Osteoblast (primary cell): ENCODE data around the gene NQO2. TPM values are rescaled to one million over a fixed set of nuclear protein-coding genes. Genes with fewer than 3 reads are reported as not detected.
A peak's percentile ranks its signal among the peaks of the same experiment; 100 is the strongest.

ENCODE experiments used
- DNase-seq: peaks from one replicate; pipeline ENCODE4 v3.0.0; 2011; ENCODE audit warnings: low spot score, mixed read lengths; ENCODE audit not compliant: insufficient read length; ENCODE audit errors: missing footprints
- H2AFZ ChIP-seq: 2 replicates; pipeline ENCODE4 v1.6.0; 2011; ENCODE audit warnings: mild to moderate bottlenecking, low read length
- H3K27ac ChIP-seq: 2 replicates; pipeline ENCODE4 v1.5.1; 2011; ENCODE audit warnings: mild to moderate bottlenecking, low read depth, low read length, moderate library complexity
- H3K27me3 ChIP-seq: 2 replicates; pipeline ENCODE4 v1.6.0; 2012; ENCODE audit warnings: mild to moderate bottlenecking, control low read depth, inconsistent platforms, low read length, moderate library complexity; ENCODE audit not compliant: insufficient read depth
- H3K36me3 ChIP-seq: 2 replicates; pipeline ENCODE4 v1.5.1; 2011; ENCODE audit warnings: mild to moderate bottlenecking, low read length, control low read depth, moderate library complexity; ENCODE audit not compliant: insufficient read depth
- H3K4me1 ChIP-seq: 2 replicates; pipeline ENCODE4 v1.5.1; 2011; ENCODE audit warnings: mild to moderate bottlenecking, low read length, control low read depth, moderate library complexity; ENCODE audit not compliant: insufficient read depth
- H3K4me2 ChIP-seq: 2 replicates; pipeline ENCODE4 v1.6.0; 2011; ENCODE audit warnings: mild to moderate bottlenecking, low read length; ENCODE audit not compliant: insufficient read depth
- H3K4me3 ChIP-seq: fragments of 200-600 bp; sonication (generic); 3 replicates; pipeline ENCODE4 v1.5.1; 2012; ENCODE audit warnings: mild to moderate bottlenecking, low read length, inconsistent platforms; ENCODE audit not compliant: insufficient read depth
- H3K79me2 ChIP-seq: 2 replicates; pipeline ENCODE4 v1.6.0; 2012; ENCODE audit warnings: mild to moderate bottlenecking, low read length, control low read depth, inconsistent platforms; ENCODE audit not compliant: insufficient read depth
- H3K9me3 ChIP-seq: 2 replicates; pipeline ENCODE4 v1.5.1; 2011; ENCODE audit warnings: low read depth, low read length, control low read depth
- H4K20me1 ChIP-seq: 2 replicates; pipeline ENCODE4 v1.6.0; 2012; ENCODE audit warnings: mild to moderate bottlenecking, low read length, control low read depth; ENCODE audit not compliant: insufficient read depth
- total RNA-seq: library from RNA; depleted of rRNA; stranded (reverse); fragments of >200 nt; gene quantifications from 2 replicates; pipeline ENCODE4 v1.2.3, GENCODE V29; 2012
- TF ChIP-seq, protein P1 (sequence below): IDR thresholded peaks from 2 replicates; pipeline ENCODE4 v1.5.1; 2011; ENCODE audit warnings: mild to moderate bottlenecking, low read depth, low read length, moderate library complexity; ENCODE audit errors: extremely low read depth

Gene NQO2
- total RNA-seq, 1 donor = 45.2 TPM

DNA sequence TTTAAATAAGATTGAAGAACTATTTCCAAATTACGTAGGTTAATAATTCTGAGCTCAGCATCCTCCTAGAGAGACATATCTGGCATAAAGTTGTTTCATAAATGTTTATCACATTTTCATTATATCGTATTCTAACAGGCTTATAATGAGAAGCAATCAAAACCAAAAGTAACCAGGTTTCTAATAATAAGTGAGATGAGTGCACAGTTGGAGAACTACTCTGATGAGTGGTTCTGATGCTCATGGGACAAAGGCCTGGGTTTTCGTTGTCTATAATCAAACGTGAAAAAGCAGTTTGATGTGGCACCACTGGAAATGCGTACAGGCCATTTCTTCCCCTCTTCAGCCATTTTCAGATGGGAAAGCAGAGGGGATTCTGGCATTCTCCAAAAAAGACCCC, 23.6 kb upstream of the NQO2 start:
- TF ChIP-seq, protein P1, sequence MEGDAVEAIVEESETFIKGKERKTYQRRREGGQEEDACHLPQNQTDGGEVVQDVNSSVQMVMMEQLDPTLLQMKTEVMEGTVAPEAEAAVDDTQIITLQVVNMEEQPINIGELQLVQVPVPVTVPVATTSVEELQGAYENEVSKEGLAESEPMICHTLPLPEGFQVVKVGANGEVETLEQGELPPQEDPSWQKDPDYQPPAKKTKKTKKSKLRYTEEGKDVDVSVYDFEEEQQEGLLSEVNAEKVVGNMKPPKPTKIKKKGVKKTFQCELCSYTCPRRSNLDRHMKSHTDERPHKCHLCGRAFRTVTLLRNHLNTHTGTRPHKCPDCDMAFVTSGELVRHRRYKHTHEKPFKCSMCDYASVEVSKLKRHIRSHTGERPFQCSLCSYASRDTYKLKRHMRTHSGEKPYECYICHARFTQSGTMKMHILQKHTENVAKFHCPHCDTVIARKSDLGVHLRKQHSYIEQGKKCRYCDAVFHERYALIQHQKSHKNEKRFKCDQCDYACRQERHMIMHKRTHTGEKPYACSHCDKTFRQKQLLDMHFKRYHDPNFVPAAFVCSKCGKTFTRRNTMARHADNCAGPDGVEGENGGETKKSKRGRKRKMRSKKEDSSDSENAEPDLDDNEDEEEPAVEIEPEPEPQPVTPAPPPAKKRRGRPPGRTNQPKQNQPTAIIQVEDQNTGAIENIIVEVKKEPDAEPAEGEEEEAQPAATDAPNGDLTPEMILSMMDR = no peak
- H3K4me2 ChIP-seq = peak overlapping the region; percentile 46

GRCh38 chr6:2976571-2977085, 23.1 kb upstream of the NQO2 start:
- Histone ChIP-seq H4K20me1 (no peaks in the 10 kb centered on the region), H3K27ac (peak overlapping the region; percentile 81), H2AFZ (peak overlapping the region; percentile 64), H3K36me3 (no peaks in the 10 kb centered on the region), H3K9me3 (no peaks in the 10 kb centered on the region), H3K79me2 (peaks cover 3% of the 10 kb centered on the region), H3K27me3 (no peaks in the 10 kb centered on the region), H3K4me1 (peaks cover 39% of the 10 kb centered on the region), H3K4me3 (peak overlapping the region; percentile 4), H3K4me2 (peak overlapping the region; percentile 46)
- TF ChIP-seq, protein P1 = no peak
- peak; percentile 52 for DNase-seq

More for the DNA sequence above, 23.6 kb upstream of the NQO2 start:
- Histone ChIP-seq H3K27me3 (no peaks in the 10 kb centered on the region), H3K4me3 (no peak overlapping the region), H3K27ac (peak overlapping the region; percentile 81), H3K36me3 (no peaks in the 10 kb centered on the region), H3K4me1 (peaks cover 33% of the 10 kb centered on the region), H3K9me3 (no peaks in the 10 kb centered on the region), H2AFZ (no peak overlapping the region), H4K20me1 (no peaks in the 10 kb centered on the region), H3K79me2 (peaks cover 3% of the 10 kb centered on the region)
- DNase-seq = peak; percentile 56

- no peaks in the 10 kb centered on the region for H3K27me3 ChIP-seq
- no peak overlapping the region for H2AFZ ChIP-seq
- peaks cover 43% of the 10 kb centered on the region for H3K4me1 ChIP-seq
- H3K27ac ChIP-seq = peak overlapping the region; percentile 81
- peaks cover 3% of the 10 kb centered on the region for H3K79me2 ChIP-seq
- TF ChIP-seq, protein P1 = no peak
- H3K36me3 ChIP-seq = no peaks in the 10 kb centered on the region
- peak overlapping the region; percentile 46 for H3K4me2 ChIP-seq
- DNase-seq = no peak
- H4K20me1 ChIP-seq = no peaks in the 10 kb centered on the region
- H3K9me3 ChIP-seq = no peaks in the 10 kb centered on the region
- no peak overlapping the region for H3K4me3 ChIP-seq
Measured at GRCh38 chr6:2977290-2977689, 22.4 kb upstream of the NQO2 start.

- Histone ChIP-seq H3K4me2 (no peak overlapping the region), H3K79me2 (no peaks in the 10 kb centered on the region), H3K4me3 (no peak overlapping the region), H2AFZ (no peak overlapping the region), H3K27ac (peak overlapping the region; percentile 81), H3K4me1 (peaks cover 50% of the 10 kb centered on the region), H3K9me3 (no peaks in the 10 kb centered on the region), H3K27me3 (no peaks in the 10 kb centered on the region), H4K20me1 (no peaks in the 10 kb centered on the region), H3K36me3 (no peaks in the 10 kb centered on the region)
- DNase-seq = no peak
- TF ChIP-seq, protein P1 = no peak
Measured at GRCh38 chr6:2977799-2978590, 21.7 kb upstream of the NQO2 start.
